ENCODE results near the gene PMS1.
"Not testable (repeated sequence)": the region's sequence is repeated elsewhere in the genome, so short reads cannot be mapped to it uniquely, and the experiment has no call there.

Gene PMS1

GRCh38 chr2:189818249-189819038 lies 34.2 kb downstream of the PMS1 start:
- DNase-seq: no peak

DNA sequence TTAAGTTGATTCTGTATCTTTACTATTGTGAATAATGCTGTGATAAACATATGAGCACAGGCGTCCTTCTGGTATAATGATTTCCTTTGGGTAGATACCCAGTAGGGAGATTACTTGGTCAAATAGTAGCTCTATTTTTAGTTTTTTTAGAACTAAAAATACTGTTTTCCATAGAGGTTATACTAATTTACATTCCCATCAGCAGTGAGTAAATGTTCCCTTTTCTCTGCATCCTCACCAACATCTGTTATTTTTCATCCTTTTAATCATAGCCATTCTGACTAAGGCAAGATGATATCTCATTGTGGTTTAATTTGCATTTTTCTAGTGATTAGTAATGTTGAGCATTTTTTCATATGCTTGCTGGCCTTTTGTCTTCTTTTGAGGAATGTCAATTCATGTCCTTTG lies 35.1 kb downstream of the PMS1 start:
- no peak for DNase-seq

DNA sequence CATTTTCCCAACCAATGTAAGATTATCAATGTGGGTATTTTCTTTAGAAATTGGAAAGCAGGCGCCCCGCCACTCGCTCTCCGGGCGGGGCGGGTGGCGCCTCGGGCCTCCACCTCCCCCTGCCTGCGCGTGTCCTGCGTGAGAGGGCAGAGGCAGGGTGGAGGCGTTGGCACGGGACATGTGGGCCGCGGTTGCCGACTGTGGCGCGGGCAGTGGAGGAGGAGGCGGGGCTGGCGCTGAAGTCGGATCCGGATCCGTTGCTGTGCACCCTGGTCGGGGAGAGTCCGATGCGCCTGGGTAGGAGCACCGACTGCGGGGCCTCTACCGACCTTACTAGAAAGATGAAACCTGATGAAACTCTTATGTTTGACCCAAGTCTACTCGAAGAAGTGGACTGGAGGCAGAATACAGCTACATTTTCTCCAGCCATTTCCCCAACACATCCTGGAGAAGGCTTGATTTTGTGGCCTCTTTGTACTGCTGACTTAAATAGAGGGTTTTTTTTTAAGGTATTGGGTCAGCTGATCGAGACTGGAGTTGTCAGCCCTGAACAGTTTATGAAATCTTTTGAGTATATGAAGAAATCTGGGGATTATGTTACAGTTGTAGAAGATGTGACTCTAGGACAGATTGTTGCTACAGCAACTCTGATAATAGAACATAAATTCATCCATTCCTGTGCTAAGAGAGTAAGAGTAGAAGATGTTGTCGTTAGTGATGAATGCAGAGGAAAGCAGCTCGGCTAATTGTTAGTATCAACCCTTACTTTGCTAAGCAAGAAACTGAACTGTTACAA lies 37.9 kb downstream of the PMS1 start:
- no peak for DNase-seq

DNA sequence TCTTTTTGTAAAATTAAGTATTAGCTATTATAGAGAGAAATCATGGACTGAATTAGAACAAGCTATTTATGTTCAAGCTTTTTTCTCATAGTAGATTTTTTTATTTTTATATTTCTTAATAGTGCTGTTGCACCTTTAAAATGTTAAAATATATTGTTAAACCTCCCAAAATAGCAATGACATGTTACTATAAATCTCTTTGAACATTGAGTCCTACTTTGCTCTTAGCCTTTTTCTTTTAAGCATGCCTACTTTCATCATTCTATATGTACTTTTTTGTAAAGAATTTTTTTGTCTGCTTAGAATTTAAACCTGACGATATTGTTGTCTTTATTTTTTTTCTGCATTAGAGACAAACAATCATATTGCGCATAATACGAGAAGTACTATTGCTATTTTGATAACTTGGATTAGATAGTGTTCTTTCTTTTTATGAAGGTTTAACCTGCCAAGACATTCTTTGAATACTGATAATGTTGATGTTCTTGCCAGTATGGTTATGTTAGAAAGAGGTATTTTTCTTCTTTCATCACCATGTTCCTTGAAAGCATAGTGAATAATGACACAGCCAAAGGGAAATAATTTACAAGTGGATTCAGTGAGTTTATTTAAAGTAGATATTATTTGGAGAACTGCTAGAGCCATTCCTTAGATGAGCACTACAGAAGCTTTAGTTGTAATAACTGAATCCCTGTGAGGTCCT lies 40.6 kb downstream of the PMS1 start:
- DNase-seq: no peak

- no peak for DNase-seq
Measured at GRCh38 chr2:189826039-189826438, 41.8 kb downstream of the PMS1 start.

- DNase-seq: no peak
Measured at GRCh38 chr2:189829102-189829833, 45.0 kb downstream of the PMS1 start.

GRCh38 chr2:189830510-189830909 lies 46.3 kb downstream of the PMS1 start:
- no peak for DNase-seq

DNA sequence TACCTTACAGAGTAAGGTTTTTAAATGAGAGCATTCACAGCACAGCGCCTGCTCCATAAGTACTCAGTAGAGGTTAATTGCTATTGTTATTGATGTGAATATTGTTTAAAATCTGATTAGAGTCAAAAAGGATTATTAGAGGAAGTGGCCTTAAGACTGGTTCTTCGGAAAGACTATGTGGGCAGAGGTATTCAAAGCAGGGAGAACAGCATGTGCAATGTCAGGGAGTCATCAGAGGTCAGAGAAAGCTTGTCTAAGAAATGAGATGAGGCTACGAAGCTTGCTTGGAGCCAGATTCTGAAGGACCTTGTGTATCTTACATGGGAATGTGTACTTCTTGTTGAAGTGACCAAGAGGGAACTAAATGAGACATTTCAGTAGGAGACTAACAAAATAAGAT lies 49.8 kb downstream of the PMS1 start:
- no peak for DNase-seq

DNA sequence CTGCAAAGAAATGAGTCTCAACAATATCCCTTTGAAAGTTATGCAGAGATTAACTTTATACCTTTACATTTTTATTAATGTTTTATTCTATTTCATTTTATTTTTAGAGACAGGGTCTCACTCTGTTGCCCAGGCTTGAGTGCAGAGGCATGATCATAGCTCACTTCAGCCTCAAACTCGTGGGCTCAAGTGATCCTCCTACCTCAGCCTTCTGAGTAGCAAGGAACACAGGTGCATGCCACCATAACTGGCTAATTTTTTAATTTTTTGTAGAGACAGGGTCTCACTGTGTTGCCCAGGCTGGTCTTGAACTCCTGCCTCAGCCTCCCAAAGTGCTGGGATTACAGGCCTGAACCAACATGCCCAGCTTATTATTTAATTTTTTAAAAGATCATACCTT lies 50.4 kb downstream of the PMS1 start:
- not testable (repeated sequence) for DNase-seq

DNA sequence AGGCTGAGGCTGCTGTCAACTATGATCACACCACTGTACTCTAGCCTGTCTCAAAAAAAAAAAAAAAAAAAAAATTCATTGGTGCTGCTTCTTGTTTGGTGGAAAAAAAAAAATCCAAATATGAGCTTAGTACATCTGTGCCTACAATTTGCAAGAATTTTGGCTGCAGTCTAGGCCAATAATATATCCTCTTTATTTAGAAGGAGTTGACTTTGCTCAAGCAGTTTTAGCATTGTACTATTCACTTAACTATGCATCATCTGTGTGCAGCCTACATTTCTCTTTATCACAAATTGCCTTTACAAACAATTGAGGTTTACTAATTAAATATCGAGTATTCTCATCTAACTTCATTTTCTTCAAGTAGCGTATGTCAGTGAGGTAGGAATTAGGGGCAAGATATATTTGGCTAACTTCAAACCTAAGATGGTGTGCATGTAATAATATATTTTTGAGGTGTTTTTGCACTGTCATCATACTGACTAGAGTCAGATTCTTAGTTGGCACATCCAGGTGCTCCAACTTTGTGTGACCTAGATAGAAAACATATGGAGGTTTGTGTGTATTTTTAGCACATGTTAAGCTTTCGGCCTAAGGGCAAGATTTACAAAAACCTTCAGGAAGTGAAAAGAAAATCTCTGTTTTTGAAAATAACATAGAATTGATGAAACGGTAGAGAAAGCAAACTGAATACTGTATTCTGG lies 51.8 kb downstream of the PMS1 start:
- DNase-seq: no peak

DNA sequence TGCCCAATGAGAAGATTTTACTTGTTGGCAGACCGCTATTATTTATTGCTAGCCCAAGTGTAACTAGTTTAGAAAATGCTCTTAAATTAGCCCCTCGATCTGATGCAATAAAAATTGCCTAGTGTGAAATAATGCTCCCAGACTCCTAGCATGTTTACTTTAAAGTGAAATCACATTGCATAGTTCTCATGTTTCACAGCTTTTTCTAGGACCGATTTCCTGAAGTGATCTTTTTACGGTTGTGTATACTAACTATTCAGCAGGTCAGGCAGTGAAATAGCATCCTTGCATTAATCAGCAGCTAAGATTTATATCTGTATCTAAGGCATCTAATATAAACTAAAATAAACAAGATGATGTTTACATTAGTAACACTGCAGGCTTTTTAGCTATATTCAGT lies 52.4 kb downstream of the PMS1 start:
- no peak for DNase-seq

DNA sequence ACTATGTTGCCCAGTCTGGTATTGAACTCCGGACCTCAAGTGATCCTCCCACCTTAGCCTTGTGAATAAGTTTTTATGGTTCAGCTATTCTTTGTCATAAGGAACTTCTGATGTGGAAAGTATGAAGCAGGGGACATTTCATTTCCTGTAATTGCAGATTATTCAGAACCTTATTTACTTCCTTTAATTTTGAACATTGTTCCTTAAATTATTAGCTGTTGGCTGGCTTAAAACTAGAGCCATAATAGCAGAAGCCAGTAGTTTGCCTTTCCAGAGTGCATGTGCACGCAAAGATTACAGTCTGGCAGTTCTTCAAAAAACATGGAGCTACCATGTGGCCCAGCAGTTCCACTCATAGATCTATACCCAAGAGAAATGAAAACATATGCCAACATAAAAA lies 53.1 kb downstream of the PMS1 start:
- no peak for DNase-seq

DNA sequence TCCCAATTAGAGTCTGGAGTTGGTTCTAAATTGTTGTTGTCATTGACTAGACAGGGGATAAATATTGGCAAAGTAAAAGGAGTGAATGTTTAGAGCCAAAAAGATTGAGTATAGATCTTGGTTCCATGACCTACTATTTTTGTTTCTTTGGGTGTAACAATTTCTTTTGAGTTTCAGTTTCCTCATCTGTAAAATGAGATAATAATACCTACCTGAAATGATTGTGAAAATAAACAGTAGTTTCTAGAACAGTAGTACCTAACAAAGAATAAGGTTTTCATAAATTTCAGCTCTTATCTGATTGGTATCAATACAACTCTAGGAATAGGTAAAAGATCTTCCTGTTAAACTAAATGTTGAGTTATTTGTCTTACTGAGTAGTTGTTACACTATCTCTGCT lies 56.8 kb downstream of the PMS1 start:
- DNase-seq: no peak

DNA sequence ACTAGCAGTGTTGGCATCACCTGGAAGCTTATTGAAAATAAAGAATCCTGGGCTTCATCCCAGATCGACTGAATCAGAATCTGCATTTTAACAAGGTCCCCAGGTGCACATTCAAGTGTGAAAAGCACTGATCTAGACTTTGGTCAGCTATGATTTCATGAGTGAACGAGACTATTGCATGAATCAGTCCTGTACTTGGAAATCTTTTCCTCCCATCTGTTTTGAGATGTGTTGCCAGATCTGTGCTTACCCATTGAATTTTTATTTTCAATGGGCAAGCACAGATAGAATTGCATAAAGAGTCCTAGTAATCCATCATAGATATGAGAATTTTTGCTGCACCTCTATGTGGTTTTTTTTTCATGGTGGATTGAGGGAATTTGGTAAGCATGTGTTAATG lies 64.0 kb downstream of the PMS1 start:
- DNase-seq: no peak

GRCh38 chr2:189849550-189849949 lies 65.3 kb downstream of the PMS1 start:
- DNase-seq: no peak

DNA sequence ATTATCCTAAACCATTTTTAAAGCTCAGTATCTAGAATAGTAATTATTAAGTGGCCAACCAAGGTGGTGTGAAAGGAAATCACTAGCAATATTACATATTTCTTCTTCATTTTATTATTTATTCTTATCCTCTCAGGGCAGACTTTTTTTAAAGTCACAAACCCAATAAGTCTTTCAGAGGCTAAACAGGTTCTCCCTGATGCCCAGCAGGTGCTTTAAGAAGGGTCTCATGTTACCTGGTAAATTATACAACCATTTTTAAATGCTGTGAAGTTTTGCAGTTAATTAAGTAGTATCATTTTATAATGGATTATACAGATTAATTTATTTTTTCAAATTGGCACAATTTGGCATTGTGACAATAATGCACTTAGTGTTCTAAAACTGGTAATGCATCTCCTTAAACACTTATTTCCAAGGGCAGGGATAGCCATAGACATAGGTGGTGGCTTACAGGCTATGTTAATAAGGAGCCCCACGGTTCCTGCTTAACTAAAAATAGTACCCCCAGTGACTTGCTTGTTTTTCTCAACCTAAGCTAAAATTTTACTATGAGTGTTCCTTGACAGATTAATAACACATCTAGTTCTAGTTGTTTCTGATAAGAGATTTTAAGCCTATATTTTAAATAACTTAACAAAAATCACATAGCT lies 67.0 kb downstream of the PMS1 start:
- no peak for DNase-seq

DNA sequence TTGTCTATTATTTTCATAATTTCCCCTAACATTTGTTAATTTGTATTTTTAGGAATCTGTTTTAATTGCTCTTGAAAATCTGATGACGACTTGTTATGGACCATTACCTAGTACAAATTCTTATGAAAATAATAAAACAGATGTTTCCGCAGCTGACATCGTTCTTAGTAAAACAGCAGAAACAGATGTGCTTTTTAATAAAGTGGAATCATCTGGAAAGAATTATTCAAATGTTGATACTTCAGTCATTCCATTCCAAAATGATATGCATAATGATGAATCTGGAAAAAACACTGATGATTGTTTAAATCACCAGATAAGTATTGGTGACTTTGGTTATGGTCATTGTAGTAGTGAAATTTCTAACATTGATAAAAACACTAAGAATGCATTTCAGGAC lies 69.9 kb downstream of the PMS1 start:
- no peak for DNase-seq

DNA sequence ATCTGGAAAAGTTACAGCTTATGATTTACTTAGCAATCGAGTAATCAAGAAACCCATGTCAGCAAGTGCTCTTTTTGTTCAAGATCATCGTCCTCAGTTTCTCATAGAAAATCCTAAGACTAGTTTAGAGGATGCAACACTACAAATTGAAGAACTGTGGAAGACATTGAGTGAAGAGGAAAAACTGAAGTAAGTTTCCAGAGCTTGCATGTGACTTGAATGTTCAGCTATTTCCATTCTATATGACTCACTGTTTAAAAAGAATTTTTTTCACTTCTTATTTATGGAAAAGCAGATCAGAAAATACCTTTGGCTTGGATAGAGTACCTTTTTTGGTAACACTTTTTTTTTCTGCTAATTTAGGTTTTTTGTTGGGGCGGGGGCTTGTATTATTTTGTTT lies 70.7 kb downstream of the PMS1 start:
- DNase-seq: no peak

DNA sequence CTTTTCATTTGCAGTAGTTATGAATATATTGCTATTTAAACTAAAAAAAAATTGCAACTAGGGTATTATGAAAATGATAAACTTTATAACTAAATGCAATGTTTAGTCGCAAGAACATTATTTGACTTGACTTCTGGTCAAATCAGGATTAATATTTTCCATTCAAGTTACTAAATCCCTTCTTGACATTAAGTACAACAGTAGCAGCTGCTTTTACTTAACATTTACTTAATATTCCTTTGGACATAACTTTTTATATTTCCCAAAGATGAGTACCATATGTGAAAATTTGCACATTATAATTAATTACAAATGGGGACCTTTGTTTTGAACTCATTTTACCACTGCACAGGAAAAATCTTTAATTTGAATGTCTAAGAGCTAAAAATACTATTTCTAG lies 74.0 kb downstream of the PMS1 start:
- DNase-seq: no peak

- no peak for DNase-seq
Measured at GRCh38 chr2:189860161-189860560, 75.9 kb downstream of the PMS1 start.

GRCh38 chr2:189862751-189863150 lies 78.5 kb downstream of the PMS1 start:
- no peak for DNase-seq

- DNase-seq: no peak
Measured at GRCh38 chr2:189865826-189866225, 81.6 kb downstream of the PMS1 start.
